ENCODE data around the gene TTC22. TPM values are rescaled to one million over a fixed set of nuclear protein-coding genes. Genes with fewer than 3 reads are reported as not detected.

Gene TTC22
- total RNA-seq, 1 donor from 2014 or later, result not detected

DNA sequence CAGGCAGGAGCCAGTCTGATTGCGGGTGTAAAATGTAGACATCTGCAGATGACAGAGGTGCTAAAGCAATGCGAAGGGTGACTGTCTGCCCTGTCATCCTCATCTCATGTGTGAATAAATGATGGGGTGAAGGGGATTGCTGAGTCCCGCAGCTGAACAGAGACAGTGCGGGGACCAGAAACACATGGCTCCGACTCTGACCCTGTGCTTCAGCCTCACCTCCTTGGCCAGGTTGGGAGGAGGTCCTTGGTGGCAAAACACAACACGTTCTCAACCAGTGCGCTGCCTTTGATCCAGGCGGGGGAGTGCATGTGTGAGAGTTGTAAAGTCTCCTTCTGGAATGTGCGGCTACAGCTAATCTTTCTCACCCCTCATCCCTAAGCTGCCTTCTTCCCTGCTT lies 32.0 kb upstream of the TTC22 start:
- Mint-ChIP-seq H3K36me3 (ENCODE audit: unreplicated experiment) (no peaks in the 10 kb centered on the region), H3K9me3 (ENCODE audit: unreplicated experiment) (peaks cover 18% of the 10 kb centered on the region), H3K27ac (ENCODE audit: unreplicated experiment) (no peak overlapping the region), H3K4me1 (ENCODE audit: unreplicated experiment) (no peaks in the 10 kb centered on the region), H3K27me3 (ENCODE audit: unreplicated experiment) (peaks cover 34% of the 10 kb centered on the region), H3K4me3 (ENCODE audit: unreplicated experiment) (no peak overlapping the region)
- DNase-seq (ENCODE audit: extremely low spot score, unreplicated experiment), result no peak
- TF ChIP-seq, protein P1, sequence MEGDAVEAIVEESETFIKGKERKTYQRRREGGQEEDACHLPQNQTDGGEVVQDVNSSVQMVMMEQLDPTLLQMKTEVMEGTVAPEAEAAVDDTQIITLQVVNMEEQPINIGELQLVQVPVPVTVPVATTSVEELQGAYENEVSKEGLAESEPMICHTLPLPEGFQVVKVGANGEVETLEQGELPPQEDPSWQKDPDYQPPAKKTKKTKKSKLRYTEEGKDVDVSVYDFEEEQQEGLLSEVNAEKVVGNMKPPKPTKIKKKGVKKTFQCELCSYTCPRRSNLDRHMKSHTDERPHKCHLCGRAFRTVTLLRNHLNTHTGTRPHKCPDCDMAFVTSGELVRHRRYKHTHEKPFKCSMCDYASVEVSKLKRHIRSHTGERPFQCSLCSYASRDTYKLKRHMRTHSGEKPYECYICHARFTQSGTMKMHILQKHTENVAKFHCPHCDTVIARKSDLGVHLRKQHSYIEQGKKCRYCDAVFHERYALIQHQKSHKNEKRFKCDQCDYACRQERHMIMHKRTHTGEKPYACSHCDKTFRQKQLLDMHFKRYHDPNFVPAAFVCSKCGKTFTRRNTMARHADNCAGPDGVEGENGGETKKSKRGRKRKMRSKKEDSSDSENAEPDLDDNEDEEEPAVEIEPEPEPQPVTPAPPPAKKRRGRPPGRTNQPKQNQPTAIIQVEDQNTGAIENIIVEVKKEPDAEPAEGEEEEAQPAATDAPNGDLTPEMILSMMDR (IDR thresholded peaks at IDR 0.05), result no peak

DNA sequence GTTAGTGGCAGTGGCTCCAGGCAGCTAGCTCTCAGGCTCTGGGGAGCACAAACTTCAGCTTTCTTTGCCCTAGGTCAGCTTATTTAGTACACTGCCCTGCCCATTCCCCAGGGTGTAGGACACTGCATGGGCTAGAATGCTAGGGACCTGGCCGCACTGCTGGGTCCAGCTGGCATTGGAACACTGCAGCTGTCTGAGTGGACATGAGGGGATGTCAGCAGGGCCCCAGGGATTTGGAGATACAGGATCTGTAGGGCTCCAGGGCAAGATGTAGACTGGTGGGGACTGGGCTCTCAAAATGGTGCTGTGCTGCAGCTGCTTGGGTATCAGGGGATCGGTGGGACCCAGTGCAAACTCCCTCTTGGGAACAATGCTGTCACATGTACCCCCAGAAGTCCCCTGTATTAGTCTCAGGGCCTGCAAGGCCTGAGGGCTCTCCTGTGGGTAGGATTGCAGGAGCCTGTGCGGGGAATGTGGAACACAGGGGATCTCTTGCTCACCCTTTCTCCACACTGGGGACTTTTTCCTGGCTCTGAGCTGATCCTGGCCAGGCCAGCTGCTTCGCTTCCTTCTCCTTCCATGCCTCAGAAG lies 25.2 kb upstream of the TTC22 start:
- Mint-ChIP-seq H3K27me3 (ENCODE audit: unreplicated experiment) (peaks cover 33% of the 10 kb centered on the region), H3K4me3 (ENCODE audit: unreplicated experiment) (no peak overlapping the region), H3K27ac (ENCODE audit: unreplicated experiment) (no peak overlapping the region), H3K4me1 (ENCODE audit: unreplicated experiment) (no peaks in the 10 kb centered on the region), H3K9me3 (ENCODE audit: unreplicated experiment) (peaks cover 35% of the 10 kb centered on the region), H3K36me3 (ENCODE audit: unreplicated experiment) (peaks cover 5% of the 10 kb centered on the region)
- TF ChIP-seq, protein P1 (IDR thresholded peaks at IDR 0.05), result no peak
- peak; percentile 68 for DNase-seq (ENCODE audit: extremely low spot score, unreplicated experiment)

DNA sequence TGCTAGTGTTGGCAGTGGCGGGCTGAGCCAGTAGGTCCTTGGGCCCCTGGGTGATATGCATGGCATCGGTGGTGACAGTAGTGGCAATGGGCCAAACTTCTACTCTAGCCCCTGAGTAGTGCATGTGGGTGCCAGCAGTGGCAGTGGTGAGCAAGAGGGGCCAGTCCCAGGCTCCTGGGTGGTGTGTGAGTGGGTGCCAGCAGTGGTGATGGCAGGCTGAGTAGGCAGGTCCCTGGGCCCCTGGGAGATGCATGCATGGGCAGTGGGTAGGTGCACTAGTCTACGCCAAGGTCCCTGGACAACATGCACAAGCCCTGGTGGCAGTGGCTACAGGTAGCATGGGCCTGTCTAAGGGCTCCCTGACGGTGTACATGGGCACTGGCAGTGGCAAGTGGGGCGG lies 24.6 kb upstream of the TTC22 start:
- DNase-seq (ENCODE audit: extremely low spot score, unreplicated experiment), result peak; percentile 77
- peaks cover 5% of the 10 kb centered on the region for H3K36me3 Mint-ChIP-seq (ENCODE audit: unreplicated experiment)
- TF ChIP-seq, protein P1 (IDR thresholded peaks at IDR 0.05), result no peak
- peaks cover 35% of the 10 kb centered on the region for H3K27me3 Mint-ChIP-seq (ENCODE audit: unreplicated experiment)
- H3K9me3 Mint-ChIP-seq (ENCODE audit: unreplicated experiment), result peaks cover 33% of the 10 kb centered on the region
- H3K4me3 Mint-ChIP-seq (ENCODE audit: unreplicated experiment), result no peak overlapping the region
- H3K4me1 Mint-ChIP-seq (ENCODE audit: unreplicated experiment), result no peaks in the 10 kb centered on the region
- H3K27ac Mint-ChIP-seq (ENCODE audit: unreplicated experiment), result no peak overlapping the region

DNA sequence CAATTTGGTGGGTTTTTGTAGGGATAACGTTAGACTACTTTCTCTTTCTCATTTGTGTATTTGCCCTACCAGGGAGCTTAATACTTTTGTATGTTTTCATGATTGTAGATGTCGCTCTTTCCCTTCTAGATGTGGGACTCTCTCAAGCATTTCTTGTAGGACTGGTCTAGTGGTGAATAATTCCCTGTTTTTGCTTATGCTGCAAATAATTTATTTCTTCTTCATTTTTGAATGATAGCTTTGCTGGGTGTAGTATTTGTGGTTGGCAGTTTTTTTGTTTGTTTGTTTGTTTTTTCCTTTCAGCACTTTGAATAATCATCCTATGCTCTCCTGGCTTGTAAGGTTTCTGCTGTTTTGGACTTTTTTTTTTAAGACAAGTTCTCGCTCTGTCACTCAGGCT lies 22.5 kb upstream of the TTC22 start:
- Mint-ChIP-seq H3K4me3 (ENCODE audit: unreplicated experiment) (no peak overlapping the region), H3K36me3 (ENCODE audit: unreplicated experiment) (peaks cover 5% of the 10 kb centered on the region), H3K9me3 (ENCODE audit: unreplicated experiment) (peaks cover 25% of the 10 kb centered on the region), H3K27ac (ENCODE audit: unreplicated experiment) (no peak overlapping the region), H3K4me1 (ENCODE audit: unreplicated experiment) (no peaks in the 10 kb centered on the region), H3K27me3 (ENCODE audit: unreplicated experiment) (peaks cover 42% of the 10 kb centered on the region)
- no peak for DNase-seq (ENCODE audit: extremely low spot score, unreplicated experiment)
- TF ChIP-seq, protein P1 (IDR thresholded peaks at IDR 0.05), result no peak

DNA sequence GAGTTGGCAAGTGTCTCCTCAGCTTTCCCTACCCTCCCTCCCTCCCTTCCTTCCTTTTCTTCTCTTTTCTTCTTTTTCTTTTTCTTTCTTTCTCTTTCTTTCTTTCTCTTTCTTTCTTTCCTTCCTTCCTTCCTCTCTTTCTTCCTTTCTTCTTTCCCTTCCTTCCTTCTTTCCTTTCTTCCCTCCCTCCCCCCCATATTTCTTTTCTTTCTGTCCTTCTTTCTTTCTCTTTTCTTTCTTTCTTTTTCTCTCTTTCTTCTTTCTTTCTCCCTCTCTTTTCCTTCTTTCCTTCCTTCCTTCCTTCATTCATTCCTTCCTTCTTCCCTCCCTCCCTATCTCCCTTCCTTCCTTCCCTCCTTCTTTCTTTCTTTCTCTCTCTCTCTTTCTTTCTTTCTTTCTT lies 18.6 kb upstream of the TTC22 start:
- DNase-seq (ENCODE audit: extremely low spot score, unreplicated experiment), result no peak
- Mint-ChIP-seq H3K27ac (ENCODE audit: unreplicated experiment) (no peak overlapping the region), H3K4me3 (ENCODE audit: unreplicated experiment) (no peak overlapping the region), H3K4me1 (ENCODE audit: unreplicated experiment) (no peaks in the 10 kb centered on the region), H3K36me3 (ENCODE audit: unreplicated experiment) (peaks cover 5% of the 10 kb centered on the region), H3K27me3 (ENCODE audit: unreplicated experiment) (peaks cover 51% of the 10 kb centered on the region), H3K9me3 (ENCODE audit: unreplicated experiment) (peaks cover 20% of the 10 kb centered on the region)
- TF ChIP-seq, protein P1 (IDR thresholded peaks at IDR 0.05), result no peak

All from osteocyte (in vitro differentiated cells).